WTC11 (cell line): ENCODE measurements around the gene RASGRF2.

Source experiments
- ATF1 ChIP-seq: sonication (generic); formaldehyde crosslinking; IDR thresholded peaks from 2 replicates; pipeline ENCODE4 v1.8.1; 2023; ENCODE audit warnings: mild to moderate bottlenecking, moderate library complexity, missing genetic modification reagents
- CTCF ChIP-seq: fragments of 200-600 bp; IDR thresholded peaks from 2 replicates; pipeline ENCODE4 v1.8.0; 2022; ENCODE audit warnings: antibody characterized with exemption
- E2F1 ChIP-seq: sonication (generic); formaldehyde crosslinking; IDR thresholded peaks from 2 replicates; pipeline ENCODE4 v1.8.0; 2022; ENCODE audit warnings: mild to moderate bottlenecking, missing genetic modification reagents
- E2F5 ChIP-seq: sonication (generic); formaldehyde crosslinking; IDR thresholded peaks from 2 replicates; pipeline ENCODE4 v1.8.1; 2022; ENCODE audit warnings: mild to moderate bottlenecking, moderate library complexity, missing genetic modification reagents
- GABPB1 ChIP-seq: sonication (generic); formaldehyde crosslinking; IDR thresholded peaks from 2 replicates; pipeline ENCODE4 v1.8.1; 2023; ENCODE audit warnings: mild to moderate bottlenecking, missing genetic modification reagents
- MXD4 ChIP-seq: fragments of 250-450 bp; sonication (Bioruptor Pico); IDR thresholded peaks from 2 replicates; pipeline ENCODE4 v1.8.0; 2021; ENCODE audit warnings: mild to moderate bottlenecking, moderate library complexity, borderline replicate concordance
- NR1H2 ChIP-seq: sonication (generic); formaldehyde crosslinking; IDR thresholded peaks from 2 replicates; pipeline ENCODE4 v1.9.0; 2021; ENCODE audit warnings: mild to moderate bottlenecking, moderate library complexity, missing genetic modification reagents
- TEAD1 ChIP-seq: sonication (generic); formaldehyde crosslinking; IDR thresholded peaks from 2 replicates; pipeline ENCODE4 v1.8.0; 2022; ENCODE audit warnings: mild to moderate bottlenecking, missing genetic modification reagents
- TP53 ChIP-seq: sonication (generic); formaldehyde crosslinking; IDR thresholded peaks from 2 replicates; pipeline ENCODE4 v1.8.1; 2023; ENCODE audit warnings: mild to moderate bottlenecking, missing genetic modification reagents
- ZBTB21 ChIP-seq: sonication (generic); formaldehyde crosslinking; IDR thresholded peaks from 2 replicates; pipeline ENCODE4 v1.8.1; 2023; ENCODE audit warnings: mild to moderate bottlenecking, missing genetic modification reagents, borderline replicate concordance
- ZNF232 ChIP-seq: sonication (generic); formaldehyde crosslinking; IDR thresholded peaks from 2 replicates; pipeline ENCODE4 v1.8.0; 2022; ENCODE audit warnings: mild to moderate bottlenecking, missing genetic modification reagents
- ZSCAN18 ChIP-seq: fragments of 250-450 bp; sonication (Bioruptor Pico); IDR thresholded peaks from 2 replicates; pipeline ENCODE4 v2.1.2; 2022; ENCODE audit warnings: mild to moderate bottlenecking, moderate library complexity
- TF ChIP-seq, protein P1 (sequence below): sonication (generic); formaldehyde crosslinking; IDR thresholded peaks from 2 replicates; pipeline ENCODE4 v1.8.0; 2022; ENCODE audit warnings: mild to moderate bottlenecking, missing genetic modification reagents

- TF ChIP-seq ZBTB21 (CRISPR knock-in tag) (no peak), ATF1 (CRISPR knock-in tag) (no peak), CTCF (no peak), E2F5 (CRISPR knock-in tag) (no peak), GABPB1 (CRISPR knock-in tag) (no peak), ZSCAN18 (CRISPR knock-in tag) (no peak), TEAD1 (CRISPR knock-in tag) (no peak), NR1H2 (CRISPR knock-in tag) (no peak), E2F1 (CRISPR knock-in tag) (no peak), MXD4 (CRISPR knock-in tag) (no peak), ZNF232 (CRISPR knock-in tag) (no peak), TP53 (CRISPR knock-in tag) (no peak)
- TF ChIP-seq, protein P1, sequence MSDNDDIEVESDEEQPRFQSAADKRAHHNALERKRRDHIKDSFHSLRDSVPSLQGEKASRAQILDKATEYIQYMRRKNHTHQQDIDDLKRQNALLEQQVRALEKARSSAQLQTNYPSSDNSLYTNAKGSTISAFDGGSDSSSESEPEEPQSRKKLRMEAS (CRISPR knock-in tag): no peak
These were observed 118.8 kb downstream of the RASGRF2 start for GRCh38 chr5:81078930-81079329.
